Small intestine (tissue), 7 donors: ENCODE data around the gene HMGCS2. TPM values are rescaled to one million over a fixed set of nuclear protein-coding genes. Genes with fewer than 3 reads are reported as not detected.
"Not testable (repeated sequence)": the region's sequence is repeated elsewhere in the genome, so short reads cannot be mapped to it uniquely, and the experiment has no call there.

Experiments used
- DNase-seq, 2 donors: peaks; one replicate each; pipeline versions ENCODE4 v3.0.0 to v3.0.0-alpha.2; 2013
- FAIRE-seq: peaks from 2 replicates; lab custom pipeline; 2012; peaks lifted over from hg19 to GRCh38; lab: Jason Lieb, UNC
- H3K27ac ChIP-seq, 3 donors: one replicate each; pipeline ENCODE4 v1.5.1; 2013; ENCODE audit warnings: low read length in 2 of 3, mild to moderate bottlenecking in 2 of 3, control low read depth in 1 of 3, inconsistent platforms in 1 of 3, low read depth in 1 of 3, moderate library complexity in 1 of 3
- H3K27me3 ChIP-seq, 3 donors: one replicate each; pipeline ENCODE4 v1.6.1; 2013; ENCODE audit warnings: low read length in 3 of 3, inconsistent platforms in 1 of 3; ENCODE audit not compliant: control insufficient read depth in 3 of 3, insufficient read depth in 3 of 3
- H3K36me3 ChIP-seq, 3 donors: one replicate each; pipeline ENCODE4 v1.6.1; 2013; ENCODE audit warnings: low read length in 3 of 3, inconsistent platforms in 1 of 3, low read depth in 1 of 3, mild to moderate bottlenecking in 1 of 3, moderate library complexity in 1 of 3; ENCODE audit not compliant: control insufficient read depth in 3 of 3, insufficient read depth in 2 of 3
- H3K4me1 ChIP-seq, 3 donors: one replicate each; pipeline ENCODE4 v1.6.1; 2013; ENCODE audit warnings: low read length in 2 of 3, inconsistent platforms in 1 of 3, low read depth in 1 of 3, mild to moderate bottlenecking in 1 of 3, moderate library complexity in 1 of 3; ENCODE audit not compliant: control insufficient read depth in 3 of 3, insufficient read depth in 2 of 3
- H3K4me3 ChIP-seq, 3 donors: one replicate each; pipeline ENCODE4 v1.5.1; 2013; ENCODE audit warnings: low read length in 3 of 3, control low read depth in 1 of 3, inconsistent platforms in 1 of 3, low read depth in 1 of 3, mild to moderate bottlenecking in 1 of 3, moderate library complexity in 1 of 3
- H3K9me3 ChIP-seq, 2 donors: one replicate each; pipeline ENCODE4 v1.6.1; 2013; ENCODE audit warnings: low read depth in 1 of 2, low read length in 1 of 2; ENCODE audit not compliant: control insufficient read depth in 2 of 2, insufficient read depth in 1 of 2
- WGBS, 3 donors: extraction: QIAGEN DNeasy Blood & Tissue Kit; methylation state at CpG; one replicate each; pipeline ENCODE4 v1.1.7; 2013; 5-methylcytosine and 5-hydroxymethylcytosine counted together
- polyA plus RNA-seq, 4 donors: library from polyadenylated mRNA; stranded (reverse) in 3 of 4; unstranded in 1 of 4; fragments of 200-250 nt in 3 of 4; fragments of 120-200 nt in 1 of 4; gene quantifications; one replicate each; pipeline versions ENCODE4 v1.2.1 to v1.2.3, GENCODE V29; 2013
- donor health status: healthy with polysubstance abuse.
- donor health status: control.
- donor health status: control.
- donor health status: Bipolar disorder and iron deficiency.
- donor health status: healthy.

Gene HMGCS2
- polyA plus RNA-seq, 4 donors = 8.3 to 80.4 (median 25.4) TPM

- 89 to 94% (median 93%) methylated on average over 5 to 6 of the region's 6 CpGs for WGBS, 3 donors
- not testable (repeated sequence) for H3K4me1 ChIP-seq, H3K36me3 ChIP-seq, H3K27ac ChIP-seq, DNase-seq, H3K4me3 ChIP-seq, H3K9me3 ChIP-seq, FAIRE-seq, H3K27me3 ChIP-seq
Measured at GRCh38 chr1:119706599-119706998, 62.1 kb downstream of the HMGCS2 start.

GRCh38 chr1:119703666-119704450 lies 64.8 kb downstream of the HMGCS2 start:
- Histone ChIP-seq H3K4me1 (no peaks in the 10 kb centered on the region), H3K36me3 (no peaks in the 10 kb centered on the region), H3K27ac (no peak overlapping the region), H3K9me3 (peaks cover 2 to 17% of the 10 kb centered on the region in 2 donors), H3K4me3 (no peak overlapping the region), H3K27me3 (peaks cover 0 to 3% (median 0%) of the 10 kb centered on the region in 3 donors)
- FAIRE-seq = no peak
- no peak for DNase-seq
- WGBS, 3 donors = 83 to 88% (median 84%) methylated on average over 6 of the region's 6 CpGs

- DNase-seq = no peak
- H3K36me3 ChIP-seq = no peaks in the 10 kb centered on the region
- WGBS, 3 donors = 79 to 100% (median 89%) methylated on average over 2 of the region's 2 CpGs
- H3K27me3 ChIP-seq = peaks cover 0 to 3% (median 0%) of the 10 kb centered on the region in 3 donors
- no peaks in the 10 kb centered on the region for H3K4me1 ChIP-seq
- no peak overlapping the region for H3K27ac ChIP-seq
- H3K9me3 ChIP-seq = peaks cover 2 to 17% of the 10 kb centered on the region in 2 donors
- FAIRE-seq = no peak
- H3K4me3 ChIP-seq = no peak overlapping the region
Measured at GRCh38 chr1:119702384-119702783, 66.3 kb downstream of the HMGCS2 start.

DNA sequence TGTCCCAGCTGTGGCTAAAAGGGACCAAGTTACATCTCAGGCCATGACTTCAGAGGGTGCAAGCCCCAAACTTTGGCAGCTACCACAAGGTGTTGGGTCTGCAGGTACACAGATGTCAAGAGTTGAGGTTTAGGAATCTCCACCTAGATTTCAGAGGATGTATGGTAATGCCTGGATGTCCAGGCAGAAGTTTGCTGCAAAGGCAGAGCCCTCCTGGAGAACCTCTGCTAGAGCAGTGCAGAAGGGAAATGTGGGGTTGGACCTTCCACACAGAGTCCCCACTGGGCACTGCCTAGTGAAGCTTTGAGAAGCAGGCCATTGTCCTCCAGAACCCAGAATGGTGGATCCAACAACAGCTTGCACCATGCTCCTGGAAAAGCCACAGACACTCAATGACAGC lies 67.0 kb downstream of the HMGCS2 start:
- DNase-seq (no peak), FAIRE-seq (no peak)
- H3K9me3 ChIP-seq = peaks cover 2 to 17% of the 10 kb centered on the region in 2 donors
- no peaks in the 10 kb centered on the region for H3K36me3 ChIP-seq
- no peak overlapping the region for H3K4me3 ChIP-seq
- H3K4me1 ChIP-seq = no peaks in the 10 kb centered on the region
- H3K27me3 ChIP-seq = peaks cover 0 to 3% (median 0%) of the 10 kb centered on the region in 3 donors
- no peak overlapping the region for H3K27ac ChIP-seq

- Histone ChIP-seq H3K27me3 (peaks cover 0 to 3% (median 0%) of the 10 kb centered on the region in 3 donors), H3K27ac (no peak overlapping the region), H3K9me3 (peaks cover 2 to 17% of the 10 kb centered on the region in 2 donors), H3K4me1 (no peaks in the 10 kb centered on the region), H3K4me3 (no peak overlapping the region), H3K36me3 (no peaks in the 10 kb centered on the region)
- WGBS, 3 donors = 46 to 59% (median 48%) methylated on average over 2 of the region's 2 CpGs
- no peak for FAIRE-seq
- no peak for DNase-seq
Measured at GRCh38 chr1:119700326-119700725, 68.4 kb downstream of the HMGCS2 start.

Other genes starting within 250 kb of the HMGCS2 start
- 1 to 10 TPM; 1.3 to 8.2 (median 1.6) TPM for gene ZNF697, start 120.6 kb downstream of the HMGCS2 start, polyA plus RNA-seq
- gene PHGDH, start 57.0 kb downstream of the HMGCS2 start, polyA plus RNA-seq = 100 to 1,000 TPM in 1 of 4 donors, 10 to 100 TPM in 1, 1 to 10 TPM in 2; 1.3 to 205 (median 39.2) TPM
- gene REG4, start 42.6 kb upstream of the HMGCS2 start, polyA plus RNA-seq = 1,000 to 10,000 TPM in 1 of 4 donors, 100 to 1,000 TPM in 3; 145 to 1,219 (median 254) TPM
- not detected for gene ADAM30, start 127.6 kb upstream of the HMGCS2 start, polyA plus RNA-seq